K562 (cell line): ENCODE measurements around the gene DRC3. TPM values are rescaled to one million over a fixed set of nuclear protein-coding genes. Genes with fewer than 3 reads are reported as not detected.
A peak's percentile ranks its signal among the peaks of the same experiment; 100 is the strongest.

ENCODE experiments used
- ATAC-seq: fragments of 200-7000 bp; cut with Tn5 transposase; 3 replicates; pipeline ENCODE4 v1.9.1; 2020; ENCODE audit warnings: moderate library complexity
- BruUV-seq: library from RNA; stranded (reverse); fragments of 400-500 nt; replicated peaks from 2 replicates; lab custom pipeline; 2021; lab: Mats Ljungman, UMichigan
- CTCF ChIA-PET: fragments of 300-600 bp; formaldehyde crosslinking; extraction: SDS; loops from one replicate; lab custom pipeline; 2021; ENCODE audit warnings: low intra/inter-chr PET ratio; lab: Yijun Ruan, JAX
- POLR2A ChIA-PET: fragments of 300-600, 350-650 bp; sonication (Branson Sonifier 250); formaldehyde crosslinking; extraction: SDS; loops from one replicate; lab custom pipeline; 2021; ENCODE audit warnings: antibody characterized with exemption, inconsistent platforms; lab: Yijun Ruan, JAX
- DNase-seq, 4 experiments: peaks; one replicate each; pipeline versions ENCODE4 v3.0.0 to v3.0.0-alpha.2; 2011 to 2018; ENCODE audit warnings: low spot score in 3 of 4, mixed read lengths in 3 of 4; ENCODE audit errors: extremely low read depth in 1 of 4
- FAIRE-seq: peaks from 2 replicates; lab custom pipeline; 2011; peaks lifted over from hg19 to GRCh38; lab: Jason Lieb, UNC
- H2AFZ ChIP-seq: 2 replicates; pipeline ENCODE4 v1.6.0; 2011; ENCODE audit warnings: low read depth, low read length, control low read depth, inconsistent platforms
- H3K27ac ChIP-seq: fragments of 200-600 bp; 3 replicates; pipeline ENCODE4 v1.8.0; 2011; ENCODE audit warnings: low read depth, mild to moderate bottlenecking, control low read depth, inconsistent platforms, low read length, moderate library complexity, mixed read lengths; ENCODE audit errors: extremely low read depth
- H3K27me3 ChIP-seq, 2 experiments: fragments of 300-600 bp in 1 of 2; 2 replicates in 1 of 2; 3 replicates in 1 of 2; pipeline versions ENCODE4 v1.6.0 to v1.8.0; 2011; ENCODE audit warnings: inconsistent platforms in 2 of 2, low read length in 2 of 2, mild to moderate bottlenecking in 1 of 2, mixed read lengths in 1 of 2, moderate library complexity in 1 of 2; ENCODE audit not compliant: control insufficient read depth in 2 of 2, insufficient read depth in 2 of 2
- H3K36me3 ChIP-seq: fragments of 300-600 bp; 3 replicates; pipeline ENCODE4 v1.8.0; 2011; ENCODE audit warnings: mild to moderate bottlenecking, low read length, inconsistent platforms; ENCODE audit not compliant: control insufficient read depth, insufficient read depth
- H3K4me1 ChIP-seq, 2 experiments: fragments of 200-600 bp in 1 of 2; replicated peaks in 1 of 2; 2 replicates in 1 of 2; 3 replicates in 1 of 2; pipeline versions ENCODE4 v1.5.1 to v1.8.0; 2011; ENCODE audit warnings: inconsistent platforms in 2 of 2, low read length in 2 of 2, mild to moderate bottlenecking in 1 of 2, mixed read lengths in 1 of 2, moderate library complexity in 1 of 2; ENCODE audit not compliant: control insufficient read depth in 2 of 2, insufficient read depth in 2 of 2
- H3K4me2 ChIP-seq: 2 replicates; pipeline ENCODE4 v1.6.1; 2011; ENCODE audit warnings: low read length, control low read depth, inconsistent platforms, mixed read lengths; ENCODE audit not compliant: insufficient read depth
- H3K4me3 ChIP-seq: fragments of 200-600 bp; sonication (generic), shearing (Covaris generic); 2 replicates; pipeline ENCODE4 v1.5.1; 2016; ENCODE audit warnings: control low read depth, inconsistent platforms
- H3K79me2 ChIP-seq: fragments of 200-600 bp; 3 replicates; pipeline ENCODE4 v1.8.0; 2011; ENCODE audit warnings: low read length, inconsistent platforms; ENCODE audit not compliant: control insufficient read depth, insufficient read depth
- H3K9ac ChIP-seq, 2 experiments: 2 replicates each; pipeline versions ENCODE4 v1.6.0 to v1.6.1; 2011; ENCODE audit warnings: low read depth in 2 of 2, low read length in 2 of 2, control low read depth in 1 of 2, inconsistent platforms in 1 of 2, mild to moderate bottlenecking in 1 of 2, mixed read lengths in 1 of 2; ENCODE audit not compliant: insufficient read depth in 1 of 2
- H3K9me1 ChIP-seq: one replicate; pipeline ENCODE4 v1.6.0; 2011; ENCODE audit warnings: inconsistent platforms, mild to moderate bottlenecking, low read length, moderate library complexity; ENCODE audit not compliant: control insufficient read depth, insufficient read depth
- H3K9me3 ChIP-seq: replicated peaks from 2 replicates; pipeline ENCODE4 v1.5.1; 2011; ENCODE audit warnings: low read depth, low read length, inconsistent platforms; ENCODE audit not compliant: control insufficient read depth, insufficient read depth
- H4K20me1 ChIP-seq: replicated peaks from 2 replicates; pipeline ENCODE4 v1.6.1; 2011; ENCODE audit warnings: low read length, inconsistent platforms, mixed read lengths; ENCODE audit not compliant: control insufficient read depth, insufficient read depth
- ARID3B ChIP-seq: fragments of 250-450 bp; sonication (Bioruptor Pico); IDR thresholded peaks from 2 replicates; pipeline ENCODE4 v1.4.0; 2020; ENCODE audit warnings: borderline replicate concordance
- CCNT2 ChIP-seq: IDR thresholded peaks from 2 replicates; pipeline ENCODE4 v1.6.1; 2011; ENCODE audit warnings: borderline replicate concordance, low read depth, mild to moderate bottlenecking, moderate library complexity, mixed read lengths, low read length; ENCODE audit not compliant: insufficient read length; ENCODE audit errors: extremely low read depth
- SETDB1 ChIP-seq: IDR thresholded peaks from one replicate; pipeline ENCODE4 v1.6.1; 2012; ENCODE audit warnings: low read length, control low read depth, inconsistent platforms
- SMAD2 ChIP-seq: fragments of 150-350 bp; IDR thresholded peaks from 2 replicates; pipeline ENCODE4 v1.6.1; 2014; ENCODE audit warnings: low read depth, mild to moderate bottlenecking, low read length
- SREBF1 ChIP-seq: fragments of 150-350 bp; IDR thresholded peaks from 2 replicates; pipeline ENCODE4 v1.6.1; 2014; ENCODE audit warnings: antibody characterized with exemption, low read depth, low read length, borderline replicate concordance
- ZEB2 ChIP-seq: fragments of 450-650 bp; IDR thresholded peaks from 2 replicates; pipeline ENCODE4 v1.6.1; 2016
- ZFP36 ChIP-seq: fragments of 150-350 bp; IDR thresholded peaks from 2 replicates; pipeline ENCODE4 v1.6.1; 2018; ENCODE audit warnings: low read length, low read depth; ENCODE audit not compliant: partially characterized antibody
- ZNF124 ChIP-seq: sonication (generic); formaldehyde crosslinking; IDR thresholded peaks from 2 replicates; pipeline ENCODE4 v1.8.1; 2022; ENCODE audit warnings: missing genetic modification reagents
- ZNF561 ChIP-seq: fragments of 450-650 bp; formaldehyde crosslinking; conservative IDR thresholded peaks from 2 replicates; pipeline ENCODE4 v1.4.0; 2020; ENCODE audit warnings: mild to moderate bottlenecking, moderate library complexity
- ZNF583 ChIP-seq: fragments of 250-450 bp; sonication (Bioruptor Pico); IDR thresholded peaks from 2 replicates; pipeline ENCODE4 v1.4.0; 2020
- WGBS: fragments of 100-300 bp; shearing (Covaris generic); methylation state at CpG from one replicate; pipeline ENCODE4 v1.1.6; 2016; ENCODE audit warnings: low coverage, mixed read lengths; ENCODE audit not compliant: insufficient coverage; ENCODE audit errors: missing lambda C conversion rate; 5-methylcytosine and 5-hydroxymethylcytosine counted together
- in situ Hi-C: fragments of 300-500 bp; cut with MboI; formaldehyde crosslinking; loops from 4 replicates; pipeline ENCODE4 v1.15.0; 2018; ENCODE audit warnings: inconsistent platforms, mixed read lengths
- intact Hi-C: fragments of 100-400 bp; cut with micrococcal nuclease; formaldehyde crosslinking; loops from 2 replicates; pipeline ENCODE4 v1.14.2; 2022
- polyA plus RNA-seq, 8 experiments: library from polyadenylated mRNA; depleted of rRNA in 4 of 8; stranded (reverse) in 5 of 8; unstranded in 3 of 8; fragments of >200 nt; fragmentation: Nextera tagmentation in 2 of 8; fragmentation: Illumina TruSeq in 1 of 8; extraction: Ambion mirVana in 2 of 8; extraction: Trizol in 1 of 8; gene quantifications; 2 replicates each; pipeline versions ENCODE4 v1.2.1 to v1.2.3, GENCODE V29; 2011 to 2014; ENCODE audit warnings: inconsistent platforms in 1 of 8, missing spikeins in 1 of 8
- total RNA-seq, 7 experiments: library from RNA; depleted of rRNA in 6 of 7; stranded (reverse); fragments of >200 nt in 6 of 7; fragmentation: Illumina TruSeq in 2 of 7; extraction: Trizol in 2 of 7; gene quantifications; 2 replicates each; pipeline versions ENCODE4 v1.2.1 to v1.2.3, GENCODE V29; 2011 to 2021; ENCODE audit warnings: low replicate concordance in 1 of 7

The DRC3 gene
- total and polyA plus RNA-seq, 9 of the 15 experiments (the other 6 are each of a cell fraction or from before 2014, with no cell fraction given) = 0.10 to 0.84 (median 0.30) TPM; not detected in 3

GRCh38 chr17:17963066-17963465 lies 9.6 kb upstream of the DRC3 start:
- Histone ChIP-seq H3K9me3 (no peaks in the 10 kb centered on the region), H4K20me1 (no peaks in the 10 kb centered on the region; the same call in 1 of the 2 replicates), H3K79me2 (no peaks in the 10 kb centered on the region), H3K9ac (no peak overlapping the region), H3K27ac (no peak overlapping the region), H3K36me3 (no peaks in the 10 kb centered on the region), H3K4me1 (peaks cover 0 to 3% of the 10 kb centered on the region in 2 experiments; a peak in 1 of 5 replicates), H3K4me2 (no peak overlapping the region), H3K4me3 (no peak overlapping the region), H3K27me3 (no peaks in the 10 kb centered on the region), H2AFZ (no peak overlapping the region), H3K9me1 (no peaks in the 10 kb centered on the region)
- ChIA-PET POLR2A (no interaction called here), CTCF (no interaction called here)
- ATAC-seq (no peak), FAIRE-seq (no peak), DNase-seq (no peak)
- no TSS peak for BruUV-seq
- TF ChIP-seq ZEB2 = no peak
- TF ChIP-seq ZNF561 (CRISPR knock-in tag) = no peak
- WGBS = 48% methylated on average over 4 of the region's 4 CpGs
- in situ Hi-C loops = no loop called here
- intact Hi-C loops = no loop called here

- no peak overlapping the region for H2AFZ ChIP-seq
- H3K4me2 ChIP-seq = no peak overlapping the region
- DNase-seq = no peak
- no peaks in the 10 kb centered on the region for H3K9me1 ChIP-seq
- H3K9ac ChIP-seq = no peak overlapping the region
- H3K27me3 ChIP-seq = no peaks in the 10 kb centered on the region
- no peaks in the 10 kb centered on the region; the same call in 1 of the 2 replicates for H4K20me1 ChIP-seq
- no peak overlapping the region for H3K27ac ChIP-seq
- no peaks in the 10 kb centered on the region for H3K9me3 ChIP-seq
- intact Hi-C loops = no loop called here
- no peak for ATAC-seq
- no peak for FAIRE-seq
- in situ Hi-C loops = no loop called here
- no peaks in the 10 kb centered on the region for H3K36me3 ChIP-seq
- H3K79me2 ChIP-seq = no peaks in the 10 kb centered on the region
- 29% methylated on average over 7 of the region's 7 CpGs for WGBS
- peaks cover 0 to 2% of the 10 kb centered on the region in 2 experiments; a peak in 1 of 5 replicates for H3K4me1 ChIP-seq
- BruUV-seq = no TSS peak
- ChIA-PET CTCF (no interaction called here), POLR2A (no interaction called here)
- no peak overlapping the region for H3K4me3 ChIP-seq
- no peak for TF ChIP-seq CCNT2
- no peak for TF ChIP-seq ZNF124 (CRISPR knock-in tag)
- peak; percentile 77 for TF ChIP-seq ZFP36
- TF ChIP-seq SMAD2 = no peak
- TF ChIP-seq ZNF583 = no peak
- TF ChIP-seq SETDB1 = no peak
- TF ChIP-seq SREBF1 = no peak
- no peak for TF ChIP-seq ARID3B (CRISPR knock-in tag)
Observed at GRCh38 chr17:17963694-17964436, 8.8 kb upstream of the DRC3 start.
